Superior temporal gyrus (tissue), 1 donor: Measurements from ENCODE around the gene RHBDL2.
"Not testable (repeated sequence)": the region's sequence is repeated elsewhere in the genome, so short reads cannot be mapped to it uniquely, and the experiment has no call there.

Experiments
- DNase-seq: peaks from one replicate; pipeline ENCODE4 v3.0.0-alpha.2; 2016; ENCODE audit errors: extremely low spot score

RHBDL2 gene, protein sequence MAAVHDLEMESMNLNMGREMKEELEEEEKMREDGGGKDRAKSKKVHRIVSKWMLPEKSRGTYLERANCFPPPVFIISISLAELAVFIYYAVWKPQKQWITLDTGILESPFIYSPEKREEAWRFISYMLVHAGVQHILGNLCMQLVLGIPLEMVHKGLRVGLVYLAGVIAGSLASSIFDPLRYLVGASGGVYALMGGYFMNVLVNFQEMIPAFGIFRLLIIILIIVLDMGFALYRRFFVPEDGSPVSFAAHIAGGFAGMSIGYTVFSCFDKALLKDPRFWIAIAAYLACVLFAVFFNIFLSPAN

GRCh38 chr1:38941527-38942019, at the start of gene RHBDL2:
Gene RHBDL2, minus strand, starts transcription at chr1:38941830. Its CDS starts 22,618 bp downstream, at chr1:38919212.
- DNase-seq, result peak; percentile 51

GRCh38 chr1:38990738-38991637, 49.4 kb upstream of the RHBDL2 start, which contains the start of gene AKIRIN1:
Gene AKIRIN1, plus strand, starts transcription at chr1:38991276. Its CDS starts 105 bp downstream, at chr1:38991381.
- DNase-seq, result peak; percentile 96

GRCh38 chr1:38990386-38990737, 48.7 kb upstream of the RHBDL2 start:
- DNase-seq, result peak; percentile 64

DNA sequence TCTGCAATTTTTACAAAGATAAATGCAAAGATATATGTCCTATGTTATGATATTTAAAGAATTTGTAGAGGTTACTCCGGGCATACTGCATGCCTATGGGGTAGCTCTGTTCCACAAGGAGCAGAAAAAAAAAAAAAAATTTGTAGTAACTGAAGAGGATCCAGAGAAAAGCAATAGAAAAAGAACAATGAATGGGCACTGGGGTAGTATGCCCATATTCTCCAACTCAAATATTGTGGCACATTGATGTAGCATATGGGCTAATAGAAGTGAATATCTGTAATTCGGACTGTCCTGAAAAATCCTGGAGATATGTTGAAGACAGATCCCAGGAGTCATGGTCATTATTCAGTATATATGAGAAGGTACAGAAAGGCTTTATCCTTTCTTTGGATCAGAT, 48.3 kb upstream of the RHBDL2 start:
- no peak for DNase-seq

- DNase-seq, result not testable (repeated sequence)
These were observed 37.8 kb upstream of the RHBDL2 start for GRCh38 chr1:38979380-38979779.

DNA sequence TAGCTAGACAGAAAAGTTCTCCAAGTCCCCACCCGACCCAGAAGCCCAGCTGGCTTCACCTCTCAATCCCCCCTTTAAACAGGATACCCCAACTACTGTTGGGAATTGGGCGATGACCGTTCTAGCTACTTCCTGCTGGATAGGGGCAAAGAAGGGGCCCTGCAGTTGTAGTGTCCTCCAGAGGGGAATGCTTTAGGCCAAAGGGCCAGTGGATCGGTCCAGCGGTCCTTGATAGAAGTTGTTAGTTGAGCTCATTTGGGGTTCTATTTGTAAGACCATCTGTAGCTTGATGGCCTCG, 36.6 kb upstream of the RHBDL2 start:
- not testable (repeated sequence) for DNase-seq

DNA sequence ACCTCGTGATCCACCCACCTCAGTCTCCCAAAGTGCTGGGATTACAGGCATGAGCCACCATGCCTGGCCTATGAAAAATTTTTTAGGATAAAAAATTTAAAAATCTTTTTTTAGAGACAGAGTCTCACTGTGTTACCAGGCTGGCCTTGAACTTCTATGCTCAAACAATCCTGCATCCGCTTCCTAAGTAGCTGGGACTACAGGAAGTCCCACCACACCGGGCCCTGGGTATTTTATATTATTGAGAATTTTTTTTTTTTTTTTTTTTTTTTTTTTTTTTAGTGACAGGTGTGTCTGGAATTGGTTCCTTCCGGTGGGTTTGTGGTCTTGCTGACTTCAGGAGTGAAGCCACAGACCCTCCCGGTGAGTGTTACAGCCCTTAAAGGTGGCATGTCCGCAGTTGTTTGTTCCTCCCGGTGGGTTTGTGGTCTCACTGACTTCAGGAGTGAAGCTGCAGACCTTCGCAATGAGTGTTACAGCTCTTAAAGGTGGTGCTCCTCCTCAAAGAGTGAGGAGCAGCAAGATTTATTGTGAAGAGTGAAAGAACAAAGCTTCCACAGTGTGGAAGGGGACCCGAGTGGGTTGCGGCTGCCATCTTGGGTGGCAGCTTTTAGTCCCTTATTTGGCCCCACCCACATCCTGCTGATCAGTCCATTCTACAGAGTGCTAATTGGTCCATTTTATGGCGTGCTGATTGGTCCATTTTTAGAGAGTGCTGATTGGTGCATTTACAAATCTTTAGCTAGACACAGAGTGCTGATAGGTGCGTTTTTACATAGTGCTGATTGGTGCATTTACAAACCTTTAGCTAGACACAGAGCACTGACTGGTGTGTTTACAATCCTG, 36.0 kb upstream of the RHBDL2 start:
- not testable (repeated sequence) for DNase-seq

DNA sequence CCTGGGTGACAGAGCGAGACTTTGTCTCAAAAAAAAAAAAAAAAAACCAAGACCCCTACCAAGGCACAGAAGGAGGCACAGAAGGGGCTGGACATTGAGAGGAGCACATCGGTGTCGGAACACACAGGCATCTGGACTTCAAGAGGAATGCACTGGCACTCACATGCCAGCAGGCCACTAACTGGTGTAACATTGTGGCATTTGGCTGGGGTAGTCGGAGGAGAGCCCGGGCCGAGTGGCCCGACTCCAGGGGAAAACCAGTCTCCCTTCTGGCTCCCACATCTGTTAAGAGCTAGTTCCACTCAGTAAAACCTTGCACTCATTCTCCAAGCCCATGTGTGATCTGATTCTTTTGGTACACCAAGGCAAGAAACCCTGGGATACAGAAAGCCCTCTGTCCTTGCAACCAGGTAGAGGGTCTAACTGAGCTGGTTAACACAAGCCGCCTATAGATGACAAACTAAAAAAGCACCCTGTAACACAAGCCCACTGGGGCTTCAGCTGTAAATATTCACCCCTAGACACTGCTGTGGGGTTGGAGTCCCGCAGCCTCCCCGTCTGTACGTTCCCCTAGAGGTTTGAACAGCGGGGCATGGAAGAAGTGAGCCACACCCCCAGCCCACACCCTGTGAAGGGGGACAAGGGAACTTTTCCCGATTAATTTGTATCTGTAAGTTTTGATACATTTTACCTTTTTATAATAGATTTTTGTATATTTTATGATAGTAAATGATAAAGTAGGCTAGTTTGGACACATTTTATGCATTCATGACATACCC, 32.2 kb upstream of the RHBDL2 start:
- DNase-seq, result no peak

GRCh38 chr1:38973145-38973544, 31.5 kb upstream of the RHBDL2 start:
- DNase-seq, result not testable (repeated sequence)

GRCh38 chr1:38964140-38964548, 22.5 kb upstream of the RHBDL2 start:
- DNase-seq, result peak; percentile 19

DNA sequence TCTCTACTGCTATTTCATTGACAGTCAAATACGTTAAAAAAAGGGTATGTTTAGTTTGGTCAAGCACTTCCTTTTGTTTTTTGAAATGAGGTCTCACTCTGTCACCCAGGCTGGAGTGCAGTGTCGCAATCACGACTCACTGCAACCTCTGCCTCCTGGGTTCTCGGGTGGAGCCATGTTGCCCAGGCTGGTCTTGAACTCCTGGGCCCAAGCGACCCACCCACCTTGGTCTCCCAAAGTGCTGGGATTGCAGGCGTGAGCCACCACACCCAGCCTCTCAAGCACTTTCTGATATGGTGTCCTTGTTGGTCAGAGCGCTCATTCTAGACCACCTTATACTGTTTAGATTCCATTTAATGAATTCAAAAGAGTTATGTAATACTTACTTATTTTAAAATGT, 20.9 kb upstream of the RHBDL2 start:
- DNase-seq, result no peak

DNA sequence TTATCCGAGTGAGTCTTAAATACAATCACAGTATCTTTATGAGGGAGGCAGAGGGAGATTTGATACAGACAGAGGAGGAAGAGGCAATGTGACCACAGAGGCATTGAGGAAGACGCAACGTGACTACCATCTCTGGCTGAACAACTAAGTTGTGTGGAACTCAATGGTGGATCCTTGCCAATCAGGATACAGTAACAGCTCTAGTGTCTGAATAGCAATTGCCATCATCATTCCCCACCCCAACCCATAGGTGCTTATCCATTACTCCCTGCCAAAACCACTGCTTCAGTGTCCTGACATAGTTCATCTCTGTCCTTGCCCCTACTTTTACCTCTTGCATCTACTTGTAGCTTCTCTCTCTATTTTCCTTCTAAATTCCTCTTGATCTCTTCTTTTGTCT, 20.5 kb upstream of the RHBDL2 start:
- no peak for DNase-seq

DNA sequence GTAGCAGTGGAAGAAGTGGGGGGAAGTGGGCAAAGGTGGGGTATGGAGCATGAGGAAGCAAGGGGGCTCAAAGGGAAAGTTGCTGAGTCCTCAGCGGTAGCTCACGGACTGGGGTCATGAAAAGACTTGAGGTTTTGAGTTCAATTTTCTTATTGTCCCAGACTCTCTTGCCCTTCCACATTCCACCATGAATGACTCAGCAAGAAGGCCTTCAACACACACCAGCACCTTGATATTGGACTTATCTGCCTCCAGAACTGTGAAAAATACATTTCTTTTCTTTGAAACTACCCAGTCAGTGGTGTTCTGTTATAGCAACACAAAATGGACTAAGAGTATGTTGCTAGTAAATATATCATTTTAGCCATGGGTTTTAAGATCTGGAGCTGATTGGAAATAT, 17.3 kb upstream of the RHBDL2 start:
- no peak for DNase-seq

GRCh38 chr1:38953433-38953860, 11.8 kb upstream of the RHBDL2 start:
- no peak for DNase-seq

DNA sequence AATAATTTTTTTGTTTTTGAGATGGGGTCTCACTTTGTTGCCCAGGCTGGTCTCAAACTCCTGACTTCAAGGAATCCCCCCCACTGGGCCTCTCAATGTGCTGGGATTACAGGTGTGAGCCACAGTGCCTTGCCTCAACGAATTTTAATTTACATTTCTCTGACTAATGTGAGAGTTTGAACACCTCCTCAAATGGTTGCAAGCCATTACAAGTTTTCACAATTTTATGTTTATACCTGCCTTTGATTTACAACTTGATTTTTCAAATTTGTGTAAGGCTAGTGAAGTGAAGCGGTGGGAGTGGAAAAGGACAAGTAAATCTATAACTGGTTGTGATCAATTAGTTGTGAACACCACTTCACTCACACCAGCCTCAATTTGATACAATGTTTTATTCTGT, 8.9 kb upstream of the RHBDL2 start:
- DNase-seq, result no peak

GRCh38 chr1:38944547-38944946, 2.9 kb upstream of the RHBDL2 start:
- no peak for DNase-seq

DNA sequence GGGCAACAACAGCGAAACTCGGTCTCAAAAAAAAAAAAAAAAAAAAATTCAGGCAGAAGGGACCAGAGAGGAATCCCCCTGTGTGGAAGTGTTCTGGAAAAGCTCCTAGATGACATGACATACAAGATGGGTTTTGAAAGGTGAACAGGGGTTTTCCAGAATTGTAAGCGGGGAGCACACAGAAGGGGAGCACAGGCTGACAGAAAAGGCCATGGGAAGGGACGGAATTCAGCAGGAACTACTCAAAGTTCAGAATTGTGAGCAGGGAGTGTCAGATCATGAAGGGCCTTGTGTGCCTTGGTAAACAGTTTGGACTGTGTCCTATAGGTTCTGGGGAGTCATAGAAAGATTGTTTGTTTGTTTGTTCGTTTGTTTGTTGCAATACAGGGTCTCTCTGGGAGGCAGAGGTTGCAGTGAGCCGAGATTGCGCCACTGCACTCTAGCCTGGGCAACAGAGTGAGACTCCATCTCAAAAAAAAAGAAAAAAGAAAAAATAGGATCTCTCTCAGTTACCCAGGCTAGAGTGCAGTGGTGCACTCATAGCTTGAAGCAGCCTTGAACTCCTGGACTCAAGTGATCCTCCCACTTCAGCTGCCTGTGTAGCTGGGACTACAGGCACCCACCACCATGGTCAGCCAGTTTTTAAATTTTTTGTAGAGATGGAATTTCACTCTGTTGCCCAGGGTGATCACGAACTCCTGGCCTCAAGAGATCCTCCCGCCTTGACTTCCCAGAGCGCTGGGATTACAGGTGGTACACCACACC, 1.2 kb upstream of the RHBDL2 start:
- no peak for DNase-seq

DNA sequence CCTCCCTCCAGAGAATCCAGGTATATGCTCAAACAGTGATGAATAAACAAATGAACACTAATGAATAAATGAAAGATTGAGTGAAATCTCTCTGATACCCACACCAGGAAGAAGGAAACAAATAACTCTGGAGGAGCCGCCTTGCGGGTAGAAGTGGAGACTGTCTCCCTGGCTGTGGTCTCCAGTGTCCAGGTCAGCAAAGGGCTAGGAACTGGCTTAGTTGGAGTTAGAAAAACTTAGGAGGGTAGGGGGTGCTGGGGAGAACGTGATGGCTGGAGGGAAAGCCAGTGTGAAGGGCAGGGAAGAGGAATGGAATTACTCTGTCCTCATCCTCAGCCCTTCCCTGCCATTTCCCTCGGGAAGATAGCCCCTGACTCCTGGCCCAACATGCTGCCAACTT, 537 bp downstream of the RHBDL2 start:
- DNase-seq, result no peak

DNA sequence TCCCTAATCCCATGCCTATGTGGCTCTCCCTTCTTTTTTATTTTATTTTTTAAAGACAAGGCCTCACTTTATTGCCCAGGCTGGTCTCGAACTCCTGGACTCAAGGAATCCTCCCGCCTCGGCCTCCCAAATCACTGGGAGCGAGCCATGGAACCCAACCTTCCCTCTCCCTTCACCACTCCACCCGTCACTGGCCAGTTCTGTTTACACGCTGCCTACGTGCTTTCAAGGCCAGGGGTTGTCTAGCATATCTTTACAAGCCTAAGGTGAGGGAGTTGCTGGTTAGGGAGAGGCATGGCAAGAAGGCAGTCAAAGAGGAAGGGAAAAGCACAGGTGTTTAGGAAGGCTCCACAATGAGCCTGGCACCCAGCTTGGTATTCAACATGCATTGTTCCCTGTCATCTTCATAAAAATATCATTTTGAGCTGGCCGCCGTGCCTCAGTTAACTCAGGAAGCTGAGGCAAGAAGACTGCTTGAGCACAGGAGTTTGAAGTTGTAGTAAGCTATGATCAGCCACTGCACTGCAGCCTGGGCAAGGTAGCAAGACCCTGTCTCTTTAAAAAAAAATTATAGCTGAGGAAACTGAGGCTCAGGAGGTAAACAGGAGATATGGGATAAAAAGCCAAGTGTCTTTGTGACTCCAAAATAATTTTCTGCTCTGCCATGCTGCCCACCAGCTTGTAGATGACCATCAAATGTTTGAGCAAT, 1.1 kb downstream of the RHBDL2 start:
- no peak for DNase-seq
